BLaER1 treated with 17β-estradiol and CSF1 and Interleukin-3, amounts not matched to agents 10 nM and 100 nM (cell line): Measurements from ENCODE around the gene SMPD4.
"Not testable (repeated sequence)": the region's sequence is repeated elsewhere in the genome, so short reads cannot be mapped to it uniquely, and the experiment has no call there.

Experiments used
- H3K27ac ChIP-seq, 11 experiments: shearing (Covaris generic); formaldehyde crosslinking; 2 replicates each; pipeline ENCODE4 v1.8.1; 2022
- H3K27me3 ChIP-seq, 11 experiments: shearing (Covaris generic); formaldehyde crosslinking; 2 replicates each; pipeline ENCODE4 v1.8.1; 2022
- H3K36me3 ChIP-seq, 11 experiments: shearing (Covaris generic); formaldehyde crosslinking; 2 replicates each; pipeline ENCODE4 v1.8.1; 2022
- H3K4me1 ChIP-seq, 10 experiments: shearing (Covaris generic); formaldehyde crosslinking; 2 replicates each; pipeline ENCODE4 v1.8.1; 2022
- H3K4me2 ChIP-seq, 11 experiments: shearing (Covaris generic); formaldehyde crosslinking; 2 replicates each; pipeline ENCODE4 v1.8.1; 2022
- H3K4me3 ChIP-seq, 10 experiments: shearing (Covaris generic); formaldehyde crosslinking; 2 replicates each; pipeline ENCODE4 v1.8.1; 2022
- H3K9ac ChIP-seq, 11 experiments: shearing (Covaris generic); formaldehyde crosslinking; 2 replicates each; pipeline ENCODE4 v1.8.1; 2022
- H3K9me3 ChIP-seq, 11 experiments: shearing (Covaris generic); formaldehyde crosslinking; replicated peaks in 1 of 11; 2 replicates each; pipeline ENCODE4 v1.8.1; 2022
- H4K20me1 ChIP-seq, 11 experiments: shearing (Covaris generic); formaldehyde crosslinking; 2 replicates each; pipeline ENCODE4 v1.8.1; 2022
- Cebpa-rat ChIP-seq, 11 experiments: shearing (Covaris generic); IDR thresholded peaks; 2 replicates each; pipeline ENCODE4 v1.8.1; 2022

SMPD4 gene

GRCh38 chr2:130169896-130170295, 11.5 kb downstream of the SMPD4 start:
- H3K9me3 ChIP-seq: no peaks in the 10 kb centered on the region
- H3K4me3 ChIP-seq: no peak overlapping the region
- H3K27ac ChIP-seq: no peak overlapping the region
- peaks cover 0 to 76% (median 14%) of the 10 kb centered on the region in 11 experiments; a peak in 14 of 22 replicates for H4K20me1 ChIP-seq
- H3K9ac ChIP-seq: no peak overlapping the region
- H3K27me3 ChIP-seq: no peaks in the 10 kb centered on the region
- H3K4me1 ChIP-seq: peaks cover 0 to 16% (median 1%) of the 10 kb centered on the region in 10 experiments; a peak in 4 of 20 replicates
- TF ChIP-seq Cebpa-rat (IDR thresholded peaks at IDR 0.05): no peak
- peaks cover 92 to 100% (median 99%) of the 10 kb centered on the region in 11 experiments for H3K36me3 ChIP-seq
- H3K4me2 ChIP-seq: no peak overlapping the region

DNA sequence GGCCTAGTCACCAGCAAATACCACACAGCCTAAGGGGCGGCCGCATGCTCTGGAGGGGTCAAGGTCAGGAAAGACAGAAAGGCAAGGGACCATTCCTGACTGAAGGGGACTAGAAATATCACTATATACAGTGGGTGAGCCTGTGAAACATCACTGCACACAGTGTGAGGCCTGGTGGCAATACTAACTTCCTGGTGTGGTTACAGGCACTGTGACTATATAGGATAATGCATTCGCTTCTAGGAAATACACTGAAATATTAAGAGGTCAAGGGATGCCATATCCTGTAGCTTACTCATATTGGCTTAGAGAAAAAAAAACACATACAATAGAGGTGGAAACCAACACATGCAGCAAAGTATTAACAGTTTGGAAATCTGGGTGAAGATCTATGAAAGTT, 12.2 kb downstream of the SMPD4 start:
- not testable (repeated sequence) for H3K4me3 ChIP-seq, H3K27me3 ChIP-seq, H3K27ac ChIP-seq, H3K4me1 ChIP-seq, H3K4me2 ChIP-seq, H3K9ac ChIP-seq, H3K9me3 ChIP-seq
- Histone ChIP-seq H3K36me3 (peaks cover 93 to 100% (median 99%) of the 10 kb centered on the region in 11 experiments), H4K20me1 (peaks cover 0 to 76% (median 14%) of the 10 kb centered on the region in 11 experiments; a peak in 13 of 22 replicates)

GRCh38 chr2:130166611-130167010, 14.8 kb downstream of the SMPD4 start:
- not testable (repeated sequence) for H3K27me3 ChIP-seq, H3K27ac ChIP-seq, H3K4me2 ChIP-seq, H3K9ac ChIP-seq, H3K9me3 ChIP-seq, H3K4me1 ChIP-seq, H3K4me3 ChIP-seq
- peaks cover 81 to 98% (median 92%) of the 10 kb centered on the region in 11 experiments for H3K36me3 ChIP-seq
- H4K20me1 ChIP-seq: peaks cover 0 to 82% (median 9%) of the 10 kb centered on the region in 11 experiments; a peak in 11 of 22 replicates

DNA sequence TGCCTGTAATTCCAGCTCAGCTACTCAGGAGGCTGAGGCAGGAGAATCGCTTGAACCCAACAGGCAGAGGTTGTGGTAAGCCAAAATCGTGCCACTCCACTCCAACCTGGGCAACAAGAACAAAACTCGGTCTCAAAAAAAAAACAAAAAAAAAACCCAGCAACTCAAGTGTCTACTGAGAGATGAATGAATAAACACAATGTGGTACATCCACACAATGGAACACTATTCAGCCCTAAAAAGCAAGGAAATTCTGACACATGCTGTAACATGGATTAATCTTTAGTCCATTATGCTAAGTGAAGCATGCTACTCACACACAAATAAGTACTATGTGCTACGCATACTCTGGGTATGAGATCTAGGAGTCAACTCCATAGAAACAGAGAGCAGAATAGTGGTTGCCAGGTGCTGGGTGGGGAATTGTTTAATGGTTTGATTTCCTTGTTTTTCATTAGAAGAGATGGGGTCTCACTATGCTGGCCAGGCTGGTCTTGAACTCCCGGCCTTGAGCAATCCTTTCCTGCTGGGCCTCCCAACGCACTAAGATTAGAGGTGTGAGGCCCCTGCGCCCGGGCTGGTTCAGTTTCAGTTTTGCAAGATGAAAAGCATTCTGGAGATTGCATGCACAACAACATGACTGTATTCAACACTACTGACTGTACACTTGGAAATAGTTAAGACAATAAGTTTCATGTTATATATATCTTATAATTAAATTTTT, 15.9 kb downstream of the SMPD4 start:
- Histone ChIP-seq H3K4me3 (no peak overlapping the region), H3K9me3 (no peaks in the 10 kb centered on the region), H4K20me1 (peaks cover 0 to 75% (median 12%) of the 10 kb centered on the region in 11 experiments; a peak in 10 of 22 replicates), H3K9ac (no peak overlapping the region), H3K4me1 (peaks cover 0 to 14% (median 5%) of the 10 kb centered on the region in 10 experiments; a peak in 11 of 20 replicates), H3K4me2 (no peak overlapping the region), H3K27me3 (no peaks in the 10 kb centered on the region), H3K36me3 (peaks cover 69 to 98% (median 81%) of the 10 kb centered on the region in 11 experiments), H3K27ac (no peak overlapping the region)
- no peak for TF ChIP-seq Cebpa-rat (IDR thresholded peaks at IDR 0.05)

GRCh38 chr2:130162968-130163367, 18.4 kb downstream of the SMPD4 start:
- Histone ChIP-seq H3K9me3 (no peaks in the 10 kb centered on the region), H3K36me3 (peaks cover 54 to 90% (median 67%) of the 10 kb centered on the region in 11 experiments), H3K4me1 (peaks cover 19 to 38% (median 29%) of the 10 kb centered on the region in 10 experiments), H3K27me3 (no peaks in the 10 kb centered on the region), H3K4me2 (no peak overlapping the region), H4K20me1 (peaks cover 0 to 79% (median 18%) of the 10 kb centered on the region in 11 experiments; a peak in 17 of 22 replicates), H3K27ac (no peak overlapping the region), H3K4me3 (no peak overlapping the region), H3K9ac (no peak overlapping the region)
- TF ChIP-seq Cebpa-rat (IDR thresholded peaks at IDR 0.05): no peak

- not testable (repeated sequence) for H3K9me3 ChIP-seq, H3K27me3 ChIP-seq, H3K4me2 ChIP-seq, H3K9ac ChIP-seq, H3K27ac ChIP-seq, H3K4me3 ChIP-seq
- H4K20me1 ChIP-seq: peaks cover 0 to 79% (median 21%) of the 10 kb centered on the region in 11 experiments; a peak in 18 of 22 replicates
- peaks cover 24 to 43% (median 34%) of the 10 kb centered on the region in 10 experiments for H3K4me1 ChIP-seq
- H3K36me3 ChIP-seq: peaks cover 49 to 86% (median 62%) of the 10 kb centered on the region in 11 experiments
Measured at GRCh38 chr2:130162486-130162885, 18.9 kb downstream of the SMPD4 start.

- H3K9ac ChIP-seq: not testable (repeated sequence)
- H3K36me3 ChIP-seq: peaks cover 35 to 74% (median 48%) of the 10 kb centered on the region in 11 experiments
Measured at GRCh38 chr2:130160838-130161705, 20.3 kb downstream of the SMPD4 start.

DNA sequence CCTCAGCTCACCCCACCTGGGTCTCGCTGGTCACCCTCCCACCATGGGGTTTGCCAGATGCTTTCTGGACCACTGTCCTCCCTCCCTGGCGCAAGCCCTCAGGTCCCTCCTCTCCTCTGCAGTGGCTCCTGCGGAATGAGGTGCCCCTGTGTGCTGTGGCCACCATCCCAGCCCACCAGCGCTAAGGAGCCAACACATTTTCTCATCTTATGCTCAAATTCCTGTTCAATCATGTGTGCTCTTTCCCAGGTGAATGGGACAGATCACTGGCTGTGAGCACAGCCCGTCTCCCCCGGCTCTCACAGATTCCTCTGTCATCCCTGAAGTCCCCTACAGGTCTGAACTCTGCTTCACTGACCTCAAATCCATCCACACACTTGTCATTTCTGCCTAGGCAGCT, 21.3 kb downstream of the SMPD4 start:
- Histone ChIP-seq H3K4me1 (peaks cover 35 to 62% (median 50%) of the 10 kb centered on the region in 10 experiments), H4K20me1 (peaks cover 0 to 83% (median 31%) of the 10 kb centered on the region in 11 experiments; a peak in 18 of 22 replicates), H3K4me2 (peak overlapping the region in 8 of 11 experiments; percentile 73 to 92 (median 87); a peak in 14 of 22 replicates), H3K9ac (peak overlapping the region in 4 of 11 experiments; percentile 44 to 79 (median 65); a peak in 1 of 22 replicates), H3K4me3 (no peak overlapping the region), H3K27me3 (no peaks in the 10 kb centered on the region), H3K36me3 (peaks cover 30 to 74% (median 48%) of the 10 kb centered on the region in 11 experiments), H3K27ac (peak overlapping the region in 4 of 11 experiments; percentile 84 to 90 (median 88); a peak in 6 of 22 replicates), H3K9me3 (no peaks in the 10 kb centered on the region)
- TF ChIP-seq Cebpa-rat (IDR thresholded peaks at IDR 0.05): no peak

More at GRCh38 chr2:130160838-130161705, 20.3 kb downstream of the SMPD4 start:
- H3K27ac ChIP-seq, H3K9me3 ChIP-seq, H3K4me3 ChIP-seq, H3K27me3 ChIP-seq: not testable (repeated sequence)
- peaks cover 0 to 80% (median 27%) of the 10 kb centered on the region in 11 experiments; a peak in 18 of 22 replicates for H4K20me1 ChIP-seq
- peak overlapping the region in 4 of 11 experiments; percentile 10 to 89 (median 22); a peak in 3 of 22 replicates for H3K4me2 ChIP-seq
- peaks cover 35 to 57% (median 47%) of the 10 kb centered on the region in 10 experiments for H3K4me1 ChIP-seq

- H3K9me3 ChIP-seq, H3K27me3 ChIP-seq, H3K4me3 ChIP-seq: not testable (repeated sequence)
- Histone ChIP-seq H4K20me1 (peaks cover 0 to 80% (median 31%) of the 10 kb centered on the region in 11 experiments; a peak in 18 of 22 replicates), H3K4me2 (peak overlapping the region; percentile 46 to 92 (median 86); a peak in 20 of 22 replicates), H3K36me3 (peaks cover 27 to 74% (median 48%) of the 10 kb centered on the region in 11 experiments), H3K9ac (peak overlapping the region in 9 of 11 experiments; percentile 35 to 79 (median 66); a peak in 10 of 22 replicates), H3K4me1 (peaks cover 35 to 62% (median 50%) of the 10 kb centered on the region in 10 experiments), H3K27ac (peak overlapping the region in 7 of 11 experiments; percentile 70 to 90 (median 84); a peak in 14 of 22 replicates)
Measured at GRCh38 chr2:130159376-130159775, 22.0 kb downstream of the SMPD4 start.
